Caco-2 (cell line): ENCODE results near the gene ADAMTS3. TPM values are rescaled to one million over a fixed set of nuclear protein-coding genes. Genes with fewer than 3 reads are reported as not detected.

ENCODE experiments used
- BruUV-seq: library from RNA; stranded (reverse); fragments of 400-500 nt; replicated peaks from 2 replicates; lab custom pipeline; 2021; lab: Mats Ljungman, UMichigan
- CTCF ChIA-PET: fragments of 300-600 bp; sonication (Branson Sonifier 250); formaldehyde crosslinking; loops from one replicate; lab custom pipeline; 2022; ENCODE audit warnings: antibody characterized with exemption; lab: Charles Lee
- POLR2A ChIA-PET: fragments of 300-600 bp; sonication (Branson Sonifier 250); formaldehyde crosslinking; loops from one replicate; lab custom pipeline; 2022; ENCODE audit warnings: antibody characterized with exemption; lab: Charles Lee
- DNase-seq, 2 experiments: peaks; one replicate each; pipeline versions ENCODE4 v3.0.0 to v3.0.0-alpha.2; 2020 to 2022
- H3K27me3 ChIP-seq: replicated peaks from 2 replicates; pipeline ENCODE4 v1.6.0; 2011; ENCODE audit warnings: low read length; ENCODE audit not compliant: control insufficient read depth, insufficient read depth
- H3K36me3 ChIP-seq: 2 replicates; pipeline ENCODE4 v1.5.1; 2011; ENCODE audit warnings: low read length; ENCODE audit not compliant: control insufficient read depth, insufficient read depth
- H3K4me1 ChIP-seq: fragments of 250-450 bp; sonication (Bioruptor Pico); 2 replicates; pipeline ENCODE4 v1.5.1; 2020; ENCODE audit warnings: mild to moderate bottlenecking
- H3K4me3 ChIP-seq: 2 replicates; pipeline ENCODE4 v1.5.1; 2011; ENCODE audit warnings: low read depth, mild to moderate bottlenecking, control low read depth, low read length
- H3K9me3 ChIP-seq: fragments of 250-450 bp; sonication (Bioruptor Pico); 2 replicates; pipeline ENCODE4 v1.5.1; 2020; ENCODE audit warnings: mild to moderate bottlenecking, moderate library complexity
- H3K27ac Mint-ChIP-seq: one replicate; pipeline ENCODE4 v1.8.0; 2022; ENCODE audit warnings: mixed read lengths; ENCODE audit not compliant: unreplicated experiment
- H3K27me3 Mint-ChIP-seq: one replicate; pipeline ENCODE4 v1.8.0; 2022; ENCODE audit warnings: mixed read lengths; ENCODE audit not compliant: insufficient read depth, unreplicated experiment
- H3K36me3 Mint-ChIP-seq: one replicate; pipeline ENCODE4 v1.8.0; 2022; ENCODE audit warnings: mild to moderate bottlenecking, mixed read lengths; ENCODE audit not compliant: insufficient read depth, unreplicated experiment
- H3K4me1 Mint-ChIP-seq: one replicate; pipeline ENCODE4 v1.8.0; 2022; ENCODE audit warnings: low read depth, mixed read lengths; ENCODE audit not compliant: unreplicated experiment
- H3K4me3 Mint-ChIP-seq: one replicate; pipeline ENCODE4 v1.8.0; 2022; ENCODE audit warnings: mild to moderate bottlenecking, moderate library complexity, mixed read lengths; ENCODE audit not compliant: unreplicated experiment
- H3K9me3 Mint-ChIP-seq: one replicate; pipeline ENCODE4 v1.8.0; 2022; ENCODE audit warnings: mixed read lengths; ENCODE audit not compliant: unreplicated experiment
- CTCF ChIP-seq, 2 experiments: fragments of 200-600 bp in 1 of 2; IDR thresholded peaks; 1 replicate in 1 of 2; 2 replicates in 1 of 2; pipeline versions ENCODE4 v1.5.1 to v1.8.0; 2011 to 2022; ENCODE audit warnings: antibody characterized with exemption in 1 of 2, control low read depth in 1 of 2, inconsistent platforms in 1 of 2, low read depth in 1 of 2, low read length in 1 of 2, mild to moderate bottlenecking in 1 of 2, moderate library complexity in 1 of 2; ENCODE audit not compliant: insufficient read depth in 1 of 2, severe bottlenecking in 1 of 2, unreplicated experiment in 1 of 2
- intact Hi-C: fragments of 100-400 bp; cut with micrococcal nuclease; formaldehyde crosslinking; loops from one replicate; pipeline ENCODE4 v1.10.0; 2022; ENCODE audit not compliant: unreplicated experiment
- total RNA-seq: library from RNA; stranded (reverse); gene quantifications from 2 replicates; pipeline ENCODE4 v1.2.3, GENCODE V29; 2022

ADAMTS3 gene
- total RNA-seq, 1 experiment from 2014 or later = not detected

DNA sequence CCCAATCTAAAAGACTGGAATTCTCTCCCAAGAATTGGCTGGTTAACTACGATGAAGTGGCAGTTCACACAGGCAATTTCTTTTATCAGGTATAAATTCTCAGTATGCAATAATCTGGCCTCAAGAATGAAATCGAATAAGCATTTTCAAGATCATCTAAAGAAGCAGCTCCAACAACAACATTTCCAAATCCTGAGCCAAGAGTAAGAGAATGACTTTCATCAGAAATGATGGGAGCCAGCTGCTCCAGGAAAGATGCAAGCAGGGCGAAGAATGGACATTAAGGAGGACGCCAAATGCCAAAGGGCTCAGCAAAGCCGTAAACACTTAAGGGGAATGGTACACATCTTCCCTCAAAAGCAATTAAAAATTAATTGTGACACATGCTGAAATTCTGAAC lies 12.0 kb downstream of the ADAMTS3 start:
- H3K4me3 Mint-ChIP-seq = no peak overlapping the region
- peaks cover 9% of the 10 kb centered on the region for H3K27me3 Mint-ChIP-seq
- H3K9me3 Mint-ChIP-seq = no peaks in the 10 kb centered on the region
- ChIA-PET CTCF (no interaction called here), POLR2A (no interaction called here)
- H3K27me3 ChIP-seq = no peaks in the 10 kb centered on the region
- TF ChIP-seq CTCF (IDR thresholded peaks at IDR 0.05; ENCODE audit: insufficient read depth in 1 of 2, low read depth in 1 of 2, low read length in 1 of 2, severe bottlenecking in 1 of 2, unreplicated experiment in 1 of 2) = no peak
- BruUV-seq = no TSS peak
- H3K9me3 ChIP-seq = no peaks in the 10 kb centered on the region
- no peaks in the 10 kb centered on the region for H3K36me3 ChIP-seq
- no peaks in the 10 kb centered on the region for H3K4me1 Mint-ChIP-seq
- no peak for DNase-seq
- intact Hi-C loops = no loop called here
- H3K27ac Mint-ChIP-seq = no peak overlapping the region
- H3K36me3 Mint-ChIP-seq = no peaks in the 10 kb centered on the region
- H3K4me1 ChIP-seq = no peaks in the 10 kb centered on the region
- no peak overlapping the region for H3K4me3 ChIP-seq

DNA sequence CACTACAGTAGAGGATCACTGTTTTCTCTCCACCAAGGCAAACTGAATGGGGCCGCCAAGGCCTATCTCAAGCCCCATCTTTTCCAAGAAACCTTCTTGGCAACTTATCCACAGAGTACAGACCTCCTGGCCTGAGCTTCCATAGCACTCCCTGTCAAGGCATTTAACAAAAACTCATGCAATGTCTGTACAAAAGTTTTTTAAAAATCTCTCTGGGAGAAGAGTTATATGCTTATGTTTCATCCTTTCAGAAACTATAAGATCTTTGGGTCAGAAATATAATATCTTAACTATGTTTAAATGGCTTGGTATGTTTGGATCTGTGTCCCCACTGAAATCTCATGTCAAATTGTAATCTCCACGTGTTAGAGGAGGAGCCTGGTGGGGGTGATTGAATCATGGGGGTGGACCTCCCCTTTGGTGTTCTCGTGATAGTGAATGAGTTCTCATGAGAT lies 13.6 kb downstream of the ADAMTS3 start:
- H3K4me3 Mint-ChIP-seq = no peak overlapping the region
- DNase-seq = no peak
- intact Hi-C loops = no loop called here
- Histone ChIP-seq H3K9me3 (no peaks in the 10 kb centered on the region), H3K4me1 (no peaks in the 10 kb centered on the region), H3K4me3 (no peak overlapping the region), H3K36me3 (no peaks in the 10 kb centered on the region), H3K27me3 (no peaks in the 10 kb centered on the region)
- no peak for TF ChIP-seq CTCF (IDR thresholded peaks at IDR 0.05; ENCODE audit: insufficient read depth in 1 of 2, low read depth in 1 of 2, low read length in 1 of 2, severe bottlenecking in 1 of 2, unreplicated experiment in 1 of 2)
- H3K4me1 Mint-ChIP-seq = no peaks in the 10 kb centered on the region
- no peaks in the 10 kb centered on the region for H3K36me3 Mint-ChIP-seq
- no peak overlapping the region for H3K27ac Mint-ChIP-seq
- POLR2A ChIA-PET = no interaction called here
- no peaks in the 10 kb centered on the region for H3K9me3 Mint-ChIP-seq
- BruUV-seq = no TSS peak
- H3K27me3 Mint-ChIP-seq = peaks cover 9% of the 10 kb centered on the region
- CTCF ChIA-PET = no interaction called here

DNA sequence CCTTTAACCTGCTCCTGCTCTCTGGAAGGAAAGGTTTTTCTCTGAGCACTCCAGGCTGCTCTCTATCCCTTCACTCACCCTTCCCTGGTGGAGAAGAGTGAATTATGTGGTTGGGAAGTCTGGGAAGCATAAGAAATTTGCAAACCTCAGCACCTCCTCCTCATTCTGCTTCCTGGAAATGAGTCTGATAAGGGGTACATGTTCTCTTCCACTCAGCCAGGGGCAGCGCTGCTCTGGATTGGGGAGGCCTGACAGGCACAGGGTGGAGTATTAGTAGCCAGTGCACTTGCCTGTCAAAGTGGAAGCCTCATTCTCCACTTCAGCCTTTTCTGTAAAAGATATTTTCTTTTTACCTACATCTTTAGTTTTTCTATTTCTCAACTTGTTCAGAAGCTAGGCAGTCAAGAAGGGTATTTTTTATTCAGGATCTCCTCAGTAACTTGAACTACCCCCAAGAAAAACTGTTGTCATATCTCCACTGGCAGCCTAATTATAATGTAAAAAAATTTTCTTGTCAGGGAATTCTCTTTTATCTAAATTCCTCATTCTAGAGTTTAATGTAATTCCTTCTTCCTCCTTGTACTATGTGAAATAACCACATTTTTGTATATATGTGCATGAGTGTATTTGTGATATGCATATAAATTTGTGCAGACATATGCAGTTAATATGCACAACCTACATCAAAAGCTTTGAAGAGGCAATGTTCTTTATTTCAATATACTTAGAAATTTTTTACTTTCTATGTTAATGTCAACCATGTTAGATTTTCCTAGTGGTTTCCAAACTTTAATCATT lies 15.3 kb downstream of the ADAMTS3 start:
- TF ChIP-seq CTCF (IDR thresholded peaks at IDR 0.05; ENCODE audit: insufficient read depth in 1 of 2, low read depth in 1 of 2, low read length in 1 of 2, severe bottlenecking in 1 of 2, unreplicated experiment in 1 of 2) = no peak
- ChIA-PET POLR2A (no interaction called here), CTCF (no interaction called here)
- Histone ChIP-seq H3K9me3 (no peaks in the 10 kb centered on the region), H3K4me1 (no peaks in the 10 kb centered on the region), H3K36me3 (no peaks in the 10 kb centered on the region), H3K27me3 (no peaks in the 10 kb centered on the region), H3K4me3 (no peak overlapping the region)
- Mint-ChIP-seq H3K9me3 (no peaks in the 10 kb centered on the region), H3K27me3 (peaks cover 11% of the 10 kb centered on the region), H3K27ac (no peak overlapping the region), H3K4me3 (no peak overlapping the region), H3K4me1 (no peaks in the 10 kb centered on the region), H3K36me3 (no peaks in the 10 kb centered on the region)
- BruUV-seq = no TSS peak
- intact Hi-C loops = no loop called here
- no peak for DNase-seq
